ENCODE measurements around the gene CELF1.

- TF ChIP-seq CTCF (IDR thresholded peaks at IDR 0.05), result no peak
- TF ChIP-seq POLR2A (IDR thresholded peaks at IDR 0.05), result no peak
Measured at GRCh38 chr11:47502767-47503166, 50.2 kb downstream of the CELF1 start.
